NCI-H1417 treated with DMSO at 0.1 percent for 48 hours (cell line): ENCODE results near the gene ELF2.
"Not testable (repeated sequence)": the region's sequence is repeated elsewhere in the genome, so short reads cannot be mapped to it uniquely, and the experiment has no call there.

Source experiments
- DNase-seq: peaks from one replicate; lab custom pipeline; 2025; lab: John Stamatoyannopoulos, UW

The ELF2 gene

GRCh38 chr4:139077567-139078355 lies 99.3 kb downstream of the ELF2 start:
- DNase-seq, result no peak

GRCh38 chr4:139076016-139076744 lies 100.8 kb downstream of the ELF2 start:
- DNase-seq, result no peak

- DNase-seq, result no peak
Measured at GRCh38 chr4:139060591-139060990, 116.4 kb downstream of the ELF2 start.

- not testable (repeated sequence) for DNase-seq
Measured at GRCh38 chr4:139059026-139059425, 118.0 kb downstream of the ELF2 start.

- DNase-seq, result no peak
Measured at GRCh38 chr4:139054791-139055505, 122.1 kb downstream of the ELF2 start.

- DNase-seq, result no peak
Measured at GRCh38 chr4:139053909-139054308, 123.1 kb downstream of the ELF2 start.

- no peak for DNase-seq
Measured at GRCh38 chr4:139050446-139050845, 126.6 kb downstream of the ELF2 start.

GRCh38 chr4:139048026-139048425 lies 129.0 kb downstream of the ELF2 start:
- DNase-seq, result no peak

GRCh38 chr4:139044291-139044690 lies 132.7 kb downstream of the ELF2 start:
- no peak for DNase-seq

- no peak for DNase-seq
Measured at GRCh38 chr4:139042981-139043460, 134.0 kb downstream of the ELF2 start.

- no peak for DNase-seq
Measured at GRCh38 chr4:139038874-139039443, 138.1 kb downstream of the ELF2 start.

GRCh38 chr4:139036885-139037284 lies 140.1 kb downstream of the ELF2 start:
- DNase-seq, result no peak

GRCh38 chr4:139035650-139036049 lies 141.4 kb downstream of the ELF2 start:
- no peak for DNase-seq

GRCh38 chr4:139030614-139031235 lies 146.3 kb downstream of the ELF2 start:
- peak; percentile 24 for DNase-seq

- DNase-seq, result not testable (repeated sequence)
Measured at GRCh38 chr4:139029866-139030363, 147.1 kb downstream of the ELF2 start.

GRCh38 chr4:139028191-139028661 lies 148.8 kb downstream of the ELF2 start:
- DNase-seq, result no peak

GRCh38 chr4:139027776-139028175 lies 149.2 kb downstream of the ELF2 start:
- no peak for DNase-seq

- DNase-seq, result no peak
Measured at GRCh38 chr4:139025841-139026240, 151.2 kb downstream of the ELF2 start.

- no peak for DNase-seq
Measured at GRCh38 chr4:139024686-139025085, 152.3 kb downstream of the ELF2 start.

GRCh38 chr4:139022835-139023234 lies 154.2 kb downstream of the ELF2 start:
- no peak for DNase-seq

GRCh38 chr4:139021071-139021470 lies 155.9 kb downstream of the ELF2 start:
- DNase-seq, result not testable (repeated sequence)
